Hematopoietic multipotent progenitor cell treated with erythropoietin and hydrocortisone succinate and interleukin-3 and kit ligand, for 4 days (in vitro differentiated cells): ENCODE results near the gene NASP.

Source experiments
- DNase-seq: peaks from one replicate; pipeline ENCODE4 v3.0.0-alpha.2; 2015

NASP gene

DNA sequence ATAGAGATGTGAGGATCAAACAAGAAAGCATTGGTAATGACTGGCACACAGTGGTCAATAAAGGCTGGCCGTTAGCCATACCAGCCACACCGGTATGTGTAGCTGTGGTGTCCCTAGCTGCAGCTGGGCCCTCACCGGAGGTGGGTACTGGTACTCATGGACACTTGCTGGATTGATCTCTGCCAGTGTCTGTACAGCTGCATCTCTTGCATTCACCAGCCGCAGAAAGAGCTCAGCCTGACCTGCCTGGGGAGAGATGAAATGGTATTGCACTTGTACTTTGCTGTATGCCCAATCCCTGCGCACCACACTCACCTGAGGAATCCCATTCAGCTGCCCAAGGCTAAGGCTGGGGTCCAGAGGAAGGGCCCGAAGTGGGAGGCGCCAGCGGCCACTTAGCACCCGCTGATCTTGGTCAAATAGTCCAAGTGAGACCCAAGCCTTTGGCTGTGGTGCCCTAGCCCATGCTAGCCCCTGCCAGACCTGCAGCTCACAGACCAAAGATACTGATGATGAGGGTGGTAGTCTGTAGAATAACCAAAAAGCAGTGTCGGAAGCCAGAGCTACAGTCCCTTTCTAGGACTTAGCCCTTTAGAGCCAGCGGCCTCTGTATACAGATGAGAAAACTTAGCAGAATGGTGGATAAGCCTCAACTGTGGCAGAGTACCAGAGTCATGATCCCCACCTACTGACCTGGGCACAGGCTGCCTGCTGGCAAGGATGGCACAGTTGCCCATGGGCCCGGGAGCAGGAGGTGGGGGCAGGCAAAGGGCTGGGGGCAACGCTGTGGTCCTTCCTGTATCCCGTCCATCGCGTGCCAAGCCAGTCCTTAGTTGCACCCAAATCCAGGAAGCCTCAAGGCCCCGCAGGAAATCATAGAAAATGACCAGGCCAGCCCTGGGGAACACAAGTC lies 37.0 kb downstream of the NASP start:
- DNase-seq, result no peak

- DNase-seq, result no peak
These were observed 37.6 kb downstream of the NASP start for GRCh38 chr1:45621501-45621836.

DNA sequence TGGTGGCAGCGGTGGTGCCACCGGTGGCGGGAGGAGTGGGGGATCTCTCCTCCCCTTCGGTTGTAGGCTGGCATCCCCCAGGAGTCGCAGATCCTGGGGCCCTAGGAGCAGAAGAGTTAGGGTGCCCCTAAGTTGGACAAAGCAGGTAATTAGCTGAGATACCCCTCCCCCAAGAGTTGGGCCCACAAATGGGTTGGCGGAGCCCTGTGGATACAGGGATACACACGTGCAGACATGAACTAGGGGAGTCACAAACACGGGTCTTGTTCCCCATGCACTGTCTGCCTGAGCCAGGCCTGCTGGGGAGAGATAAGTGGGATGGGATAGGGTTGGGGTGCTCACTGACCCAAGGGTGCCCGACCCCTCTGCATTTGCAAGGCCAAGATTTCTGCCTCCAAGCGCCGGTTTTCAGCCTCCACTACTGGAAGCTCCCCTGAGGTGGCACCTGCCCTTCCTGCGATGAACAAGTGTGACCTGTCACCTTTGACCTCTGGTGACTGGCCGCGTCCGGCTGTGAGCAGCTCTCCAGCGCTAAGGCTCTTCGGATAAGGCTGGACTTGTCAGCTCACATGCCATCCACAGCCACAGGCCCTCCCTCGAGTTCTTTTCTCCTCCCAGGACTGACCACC lies 38.2 kb downstream of the NASP start:
- no peak for DNase-seq

DNA sequence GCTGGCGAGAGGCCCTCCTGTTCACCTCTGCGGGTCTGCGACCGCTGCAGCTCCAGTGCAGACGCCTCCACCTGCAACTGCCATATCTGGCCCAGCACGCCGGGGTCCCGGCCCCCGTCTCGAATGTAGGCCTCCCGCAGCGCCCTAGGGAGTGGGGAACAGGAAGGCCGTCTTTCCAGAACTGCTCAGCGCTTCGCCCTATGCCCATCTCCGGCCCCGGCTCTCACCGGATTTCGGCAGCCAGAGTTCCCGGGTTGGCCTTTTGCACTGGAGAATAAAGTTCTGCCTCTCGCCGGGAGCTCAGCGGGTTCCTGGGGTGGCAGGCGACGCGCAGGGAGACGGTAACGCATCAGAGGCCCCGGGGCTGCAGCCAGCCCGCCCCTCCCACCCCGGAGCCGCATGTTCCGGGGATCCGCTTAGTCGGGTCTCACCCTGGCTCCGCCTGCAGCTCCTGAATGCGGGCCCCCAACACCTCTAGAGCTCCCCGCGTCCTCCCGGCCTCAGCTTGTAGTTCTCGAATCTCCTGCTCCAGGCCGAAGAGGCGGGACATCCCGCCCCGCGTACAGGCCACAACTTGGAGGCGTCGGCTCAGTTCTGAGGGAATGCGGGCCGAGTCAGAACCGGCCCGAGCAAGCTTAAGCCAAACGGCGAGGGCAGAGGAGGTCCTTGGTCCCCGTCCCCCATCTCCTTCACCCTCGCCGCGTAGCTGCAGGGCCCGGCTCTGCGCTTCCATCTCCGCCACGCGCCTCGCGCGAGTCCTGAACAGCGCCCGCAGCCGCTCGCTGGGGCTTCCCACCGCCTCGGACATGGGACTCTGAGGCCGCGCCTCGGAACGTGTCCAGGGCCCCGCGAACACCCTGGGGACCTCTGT lies 38.9 kb downstream of the NASP start:
- no peak for DNase-seq

GRCh38 chr1:45623972-45624371 lies 40.1 kb downstream of the NASP start, which contains the start of gene CCDC17:
TSS of gene CCDC17 (minus strand) at chr1:45624054. CDS start at chr1:45623909, 145 bp downstream.
- DNase-seq, result no peak

- no peak for DNase-seq
These were observed 45.2 kb downstream of the NASP start for GRCh38 chr1:45629035-45629434.

DNA sequence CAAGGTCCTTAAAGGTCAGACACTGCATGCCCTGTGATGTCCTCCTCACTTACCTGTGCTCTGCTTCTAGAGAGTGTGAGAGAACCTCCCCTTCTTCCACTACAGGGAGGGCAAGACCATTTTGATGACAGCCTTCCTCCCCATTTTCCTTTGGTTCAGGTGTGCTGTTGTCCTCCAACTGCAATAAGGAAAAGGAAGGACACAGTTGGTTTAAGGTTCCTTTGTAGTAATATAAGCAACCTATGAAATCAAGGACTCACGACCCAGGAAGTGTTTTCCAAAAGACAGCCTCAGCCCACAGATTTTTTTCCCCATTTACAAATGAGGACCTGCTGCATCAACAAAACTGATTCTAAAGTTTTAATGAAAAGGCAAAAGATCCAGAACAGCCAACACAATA lies 46.6 kb downstream of the NASP start:
- DNase-seq, result no peak

GRCh38 chr1:45635211-45635610 lies 51.4 kb downstream of the NASP start:
- no peak for DNase-seq

DNA sequence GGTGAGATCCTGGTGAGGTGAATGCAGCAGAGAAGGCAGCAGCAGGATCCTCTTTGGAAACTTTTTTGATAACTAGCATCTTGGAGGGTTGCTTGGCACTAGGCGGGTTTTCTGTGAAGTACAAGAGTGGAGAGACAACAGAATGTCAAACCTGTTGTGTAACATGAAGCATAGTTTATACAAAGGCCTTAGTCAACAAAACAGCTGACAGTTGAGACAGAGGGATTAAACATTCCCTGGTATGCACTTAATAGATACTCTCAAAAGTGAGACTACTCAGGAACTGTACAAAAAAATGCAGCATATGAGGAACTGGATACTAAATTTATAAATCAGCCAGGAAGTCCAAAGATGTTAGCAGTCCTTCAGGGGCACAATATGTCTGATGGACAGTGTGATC lies 56.5 kb downstream of the NASP start:
- no peak for DNase-seq

DNA sequence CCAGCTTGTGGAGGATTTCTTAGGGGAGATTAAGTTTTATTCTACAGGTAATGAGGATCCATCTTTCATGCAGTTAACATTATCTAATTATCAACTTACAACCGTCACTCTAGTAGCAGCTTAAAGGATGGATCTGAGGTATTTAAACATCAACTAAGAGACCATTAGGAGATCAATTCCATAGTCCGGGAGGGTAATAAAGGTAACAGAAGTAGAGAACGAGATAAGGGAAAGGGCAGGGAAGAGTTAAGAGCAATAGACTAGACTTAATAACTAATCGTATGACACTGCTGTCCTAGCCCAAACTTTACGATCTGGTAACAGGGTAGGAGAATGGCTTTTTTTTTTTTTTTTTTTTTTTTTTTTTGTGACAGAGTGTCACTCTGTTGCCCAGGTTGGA lies 59.5 kb downstream of the NASP start:
- no peak for DNase-seq

DNA sequence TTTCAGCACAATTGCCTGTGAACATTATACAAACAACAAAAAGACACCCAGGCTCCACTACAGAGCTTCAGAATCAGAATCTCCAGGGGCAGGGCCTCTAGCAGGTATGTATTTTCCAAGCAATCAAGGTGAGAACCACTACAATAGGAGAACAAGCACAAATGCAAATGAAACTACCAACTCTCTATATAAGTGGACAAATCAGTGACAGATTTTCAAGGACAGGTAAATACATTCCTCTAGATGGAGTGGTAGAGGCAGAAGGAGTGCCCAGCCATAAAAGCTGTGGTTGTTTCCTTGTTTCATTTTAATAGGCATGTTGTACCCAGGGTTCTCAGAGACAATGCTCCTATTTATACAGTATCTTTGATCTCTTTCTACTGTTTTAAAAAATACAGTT lies 60.1 kb downstream of the NASP start:
- peak; percentile 5 for DNase-seq

DNA sequence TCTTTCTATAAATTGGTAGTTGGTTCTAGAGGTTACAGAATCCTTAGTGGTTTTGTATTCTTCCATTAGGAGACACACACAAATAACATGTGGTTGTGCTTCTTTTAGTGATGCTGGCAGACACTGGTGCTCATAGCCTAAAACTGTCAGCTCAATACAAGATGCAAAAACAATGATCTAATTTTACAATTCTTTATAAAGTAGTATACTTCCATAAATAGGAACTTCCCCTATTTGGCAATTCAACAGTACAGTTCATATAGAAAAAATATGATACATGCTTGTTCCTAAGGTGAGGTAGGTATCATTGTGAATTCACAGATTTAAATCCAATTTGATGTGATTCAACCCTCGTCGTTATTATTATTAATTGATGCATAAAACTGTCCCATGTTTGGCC lies 60.8 kb downstream of the NASP start:
- DNase-seq, result peak; percentile 5

DNA sequence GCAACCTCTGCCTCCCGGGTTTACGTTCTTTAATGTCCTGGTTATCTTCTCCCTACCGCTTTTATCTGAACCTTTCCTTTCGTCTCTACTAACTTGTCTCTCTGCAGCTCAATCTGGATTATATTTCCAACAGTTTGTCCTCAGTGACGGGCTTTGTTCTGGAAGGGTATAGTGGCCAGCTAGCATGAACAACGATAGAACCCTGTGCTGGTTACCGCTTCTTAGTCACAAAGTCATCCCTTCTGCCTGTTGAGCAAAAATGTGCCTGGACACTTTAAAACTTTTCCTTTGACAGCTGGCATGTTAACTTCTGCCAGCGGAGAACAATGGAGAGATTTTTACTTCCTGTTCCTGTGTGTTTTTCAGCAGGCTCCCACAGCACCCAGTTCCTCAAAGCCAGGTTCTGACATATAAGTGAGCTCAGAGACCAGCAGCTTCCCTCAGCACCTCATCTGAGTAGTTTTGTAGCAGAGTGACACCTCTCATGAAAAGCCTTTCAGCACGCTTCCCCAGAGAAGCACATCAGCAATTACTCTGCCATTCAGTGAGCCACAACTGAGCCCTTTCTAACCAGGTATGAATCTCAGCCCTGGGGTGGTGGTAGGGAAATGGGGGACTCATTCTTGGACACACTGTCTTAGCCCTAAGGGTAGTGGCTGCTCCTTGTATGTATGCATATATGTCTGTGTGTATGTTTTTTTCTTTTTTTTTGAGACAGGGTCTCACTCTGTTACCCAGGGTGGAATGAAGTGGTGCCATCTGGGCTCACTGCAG lies 63.6 kb downstream of the NASP start:
- peak; percentile 37 for DNase-seq

DNA sequence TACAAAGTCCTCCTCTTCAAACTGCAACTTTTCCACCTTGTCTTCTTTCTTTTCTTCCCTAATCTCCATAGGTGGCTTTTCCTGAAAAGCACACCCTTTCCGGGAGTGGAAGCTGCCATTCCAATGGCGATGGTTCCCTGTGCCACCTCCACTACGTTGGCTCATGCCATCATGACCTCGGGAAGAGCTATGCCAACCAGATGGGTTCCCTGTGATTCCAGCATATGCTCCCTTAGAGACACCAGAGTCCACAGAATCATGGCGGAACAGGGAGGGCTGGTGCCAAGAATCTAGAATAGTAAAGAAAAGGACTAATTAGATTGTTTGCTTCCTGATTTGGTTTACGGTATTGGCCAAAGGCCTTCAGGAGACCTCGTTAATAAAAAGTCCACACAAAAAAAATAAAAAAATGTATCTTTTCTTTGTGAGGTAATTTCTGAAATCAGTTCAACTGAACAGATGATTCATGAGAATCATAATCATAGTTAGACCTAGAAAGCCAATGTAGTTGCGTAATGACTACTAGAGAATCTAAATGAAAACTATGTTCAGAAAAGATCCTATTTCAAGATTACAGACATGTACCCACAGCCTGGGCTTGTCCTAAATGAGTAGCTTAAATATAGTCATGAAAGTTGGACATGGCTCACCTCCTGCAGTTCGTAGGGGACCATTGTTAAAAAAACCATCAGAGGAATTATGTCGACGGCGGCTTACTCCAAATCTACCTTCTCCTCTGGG lies 70.9 kb downstream of the NASP start:
- peak; percentile 35 for DNase-seq

DNA sequence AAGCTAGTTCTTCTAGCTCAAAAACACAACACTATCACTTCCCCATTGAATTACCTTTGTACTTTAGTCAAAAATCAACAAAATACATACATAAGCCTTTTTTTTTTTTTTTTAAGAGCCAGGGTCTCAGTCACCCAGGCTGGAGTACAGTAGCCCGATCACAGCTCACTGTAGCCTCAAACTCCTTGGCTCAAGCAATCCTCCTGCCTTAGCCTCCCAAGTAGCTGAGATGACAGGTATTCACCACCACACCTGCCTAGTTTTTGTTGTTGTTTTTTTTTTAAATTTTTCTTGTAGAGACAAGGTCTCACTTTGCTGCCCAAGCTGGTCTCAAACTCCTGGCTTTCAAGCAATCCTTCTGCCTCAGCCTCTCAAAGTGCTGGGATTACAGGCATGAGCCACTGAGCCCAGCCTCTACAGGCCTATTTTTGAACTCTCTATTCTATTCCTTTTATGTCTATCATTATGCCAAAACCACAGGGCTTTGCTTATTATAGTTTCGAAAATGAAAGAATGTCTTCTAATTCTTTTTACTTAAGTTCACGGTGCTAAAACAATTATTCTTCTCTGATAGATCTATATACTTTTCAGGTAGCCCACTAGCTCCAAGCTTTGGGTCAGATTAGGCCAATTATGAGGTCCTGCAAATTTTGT lies 72.9 kb downstream of the NASP start:
- no peak for DNase-seq

GRCh38 chr1:45658171-45658570 lies 74.3 kb downstream of the NASP start:
- DNase-seq, result no peak

DNA sequence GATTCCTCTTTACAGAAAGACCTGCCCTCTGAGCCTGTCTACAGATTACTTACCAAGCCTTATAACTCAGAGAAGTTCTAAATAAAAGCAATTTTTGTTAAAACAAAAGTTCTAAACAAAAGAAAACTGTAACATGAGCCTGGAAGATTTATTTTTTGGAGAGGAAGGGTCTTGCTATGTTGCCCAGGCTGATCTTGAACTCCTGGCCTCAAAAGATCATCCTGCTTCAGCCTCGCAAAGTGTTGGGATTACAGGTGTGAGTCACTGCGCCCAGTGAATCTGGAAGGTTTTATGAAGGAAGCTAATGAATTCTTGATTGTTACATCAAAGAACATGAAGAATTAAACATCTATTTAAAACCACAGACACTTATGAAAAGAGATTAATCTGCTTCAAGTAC lies 75.4 kb downstream of the NASP start:
- no peak for DNase-seq

GRCh38 chr1:45660336-45660735 lies 76.5 kb downstream of the NASP start:
- DNase-seq, result no peak

GRCh38 chr1:45666836-45667235 lies 83.0 kb downstream of the NASP start:
- DNase-seq, result no peak

- no peak for DNase-seq
These were observed 83.7 kb downstream of the NASP start for GRCh38 chr1:45667321-45668111.
